Activated naive CD4-positive, alpha-beta T cell treated with anti-CD3 and anti-CD28 coated beads, Interleukin-2, amount 50 U/mL, for 24 hours (primary cell): ENCODE measurements around the gene PMF1.

ENCODE experiments used
- H3K27ac Mint-ChIP-seq: one replicate; pipeline ENCODE4 v1.8.0; 2021; ENCODE audit warnings: mild to moderate bottlenecking, mixed read lengths
- H3K27me3 Mint-ChIP-seq: one replicate; pipeline ENCODE4 v1.8.0; 2021; ENCODE audit warnings: mixed read lengths
- H3K36me3 Mint-ChIP-seq: one replicate; pipeline ENCODE4 v1.8.0; 2021; ENCODE audit warnings: mixed read lengths
- H3K4me1 Mint-ChIP-seq: one replicate; pipeline ENCODE4 v1.8.0; 2021; ENCODE audit warnings: mixed read lengths
- H3K4me3 Mint-ChIP-seq: one replicate; pipeline ENCODE4 v1.8.0; 2021; ENCODE audit warnings: mild to moderate bottlenecking, mixed read lengths
- H3K9me3 Mint-ChIP-seq: one replicate; pipeline ENCODE4 v1.8.0; 2021; ENCODE audit warnings: mixed read lengths

The PMF1 gene

GRCh38 chr1:156262461-156263287, 49.9 kb downstream of the PMF1 start:
- Mint-ChIP-seq H3K27me3 (no peaks in the 10 kb centered on the region), H3K4me1 (peaks cover 8% of the 10 kb centered on the region), H3K9me3 (no peaks in the 10 kb centered on the region), H3K27ac (no peak overlapping the region), H3K4me3 (no peak overlapping the region), H3K36me3 (peaks cover 37% of the 10 kb centered on the region)

- H3K9me3 Mint-ChIP-seq, result no peaks in the 10 kb centered on the region
- no peak overlapping the region for H3K4me3 Mint-ChIP-seq
- H3K27ac Mint-ChIP-seq, result peak overlapping the region; percentile 53
- H3K36me3 Mint-ChIP-seq, result peaks cover 37% of the 10 kb centered on the region
- peaks cover 8% of the 10 kb centered on the region for H3K4me1 Mint-ChIP-seq
- H3K27me3 Mint-ChIP-seq, result no peaks in the 10 kb centered on the region
Observed at GRCh38 chr1:156263288-156263655, 50.5 kb downstream of the PMF1 start.

GRCh38 chr1:156266051-156266450, 53.2 kb downstream of the PMF1 start:
- Mint-ChIP-seq H3K9me3 (no peaks in the 10 kb centered on the region), H3K4me1 (peaks cover 8% of the 10 kb centered on the region), H3K27ac (no peak overlapping the region), H3K4me3 (no peak overlapping the region), H3K36me3 (peaks cover 28% of the 10 kb centered on the region), H3K27me3 (no peaks in the 10 kb centered on the region)

GRCh38 chr1:156268336-156268735, 55.5 kb downstream of the PMF1 start:
- Mint-ChIP-seq H3K27ac (no peak overlapping the region), H3K36me3 (peaks cover 26% of the 10 kb centered on the region)

GRCh38 chr1:156270314-156270713, 57.5 kb downstream of the PMF1 start:
- Mint-ChIP-seq H3K4me1 (no peaks in the 10 kb centered on the region), H3K27ac (no peak overlapping the region), H3K36me3 (peaks cover 27% of the 10 kb centered on the region), H3K4me3 (no peak overlapping the region), H3K9me3 (no peaks in the 10 kb centered on the region), H3K27me3 (no peaks in the 10 kb centered on the region)

More at GRCh38 chr1:156268336-156268735, 55.5 kb downstream of the PMF1 start:
- no peak overlapping the region for H3K4me3 Mint-ChIP-seq
- H3K9me3 Mint-ChIP-seq, result no peaks in the 10 kb centered on the region
- H3K4me1 Mint-ChIP-seq, result no peaks in the 10 kb centered on the region
- H3K27me3 Mint-ChIP-seq, result no peaks in the 10 kb centered on the region

GRCh38 chr1:156276532-156276931, 63.7 kb downstream of the PMF1 start:
- Mint-ChIP-seq H3K27me3 (no peaks in the 10 kb centered on the region), H3K36me3 (peaks cover 22% of the 10 kb centered on the region), H3K9me3 (no peaks in the 10 kb centered on the region), H3K4me3 (no peak overlapping the region), H3K4me1 (peaks cover 18% of the 10 kb centered on the region), H3K27ac (no peak overlapping the region)

GRCh38 chr1:156276966-156277381, 64.2 kb downstream of the PMF1 start:
- Mint-ChIP-seq H3K9me3 (no peaks in the 10 kb centered on the region), H3K36me3 (peaks cover 23% of the 10 kb centered on the region), H3K4me3 (no peak overlapping the region), H3K27me3 (no peaks in the 10 kb centered on the region), H3K4me1 (peaks cover 20% of the 10 kb centered on the region), H3K27ac (no peak overlapping the region)

GRCh38 chr1:156279837-156280236, 67.0 kb downstream of the PMF1 start:
- Mint-ChIP-seq H3K4me1 (peaks cover 37% of the 10 kb centered on the region), H3K27me3 (no peaks in the 10 kb centered on the region), H3K4me3 (peak overlapping the region; percentile 97), H3K36me3 (peaks cover 11% of the 10 kb centered on the region), H3K27ac (no peak overlapping the region), H3K9me3 (no peaks in the 10 kb centered on the region)

GRCh38 chr1:156281281-156281680, 68.5 kb downstream of the PMF1 start:
- peaks cover 37% of the 10 kb centered on the region for H3K4me1 Mint-ChIP-seq
- peak overlapping the region; percentile 87 for H3K27ac Mint-ChIP-seq
- H3K9me3 Mint-ChIP-seq, result no peaks in the 10 kb centered on the region
- peaks cover 10% of the 10 kb centered on the region for H3K36me3 Mint-ChIP-seq
- no peaks in the 10 kb centered on the region for H3K27me3 Mint-ChIP-seq
- peak overlapping the region; percentile 97 for H3K4me3 Mint-ChIP-seq

GRCh38 chr1:156281693-156282478, 69.1 kb downstream of the PMF1 start:
- H3K4me1 Mint-ChIP-seq, result peaks cover 37% of the 10 kb centered on the region

GRCh38 chr1:156282479-156283222, 69.8 kb downstream of the PMF1 start, which contains the start of gene SMG5:
TSS of gene SMG5 (minus strand) at chr1:156282825. CDS start at chr1:156282680, 145 bp downstream.
- no peaks in the 10 kb centered on the region for H3K9me3 Mint-ChIP-seq
- H3K27me3 Mint-ChIP-seq, result no peaks in the 10 kb centered on the region
- H3K4me3 Mint-ChIP-seq, result peak within 1 kb of the TSS; percentile 97
- H3K4me1 Mint-ChIP-seq, result peaks cover 37% of the 10 kb centered on the region
- H3K27ac Mint-ChIP-seq, result peak within 1 kb of the TSS; percentile 93
- H3K36me3 Mint-ChIP-seq, result peaks cover 6% of the 10 kb centered on the region

More at GRCh38 chr1:156281693-156282478, 69.1 kb downstream of the PMF1 start:
- peak overlapping the region; percentile 97 for H3K4me3 Mint-ChIP-seq
- H3K36me3 Mint-ChIP-seq, result peaks cover 10% of the 10 kb centered on the region
- peak overlapping the region; percentile 90 for H3K27ac Mint-ChIP-seq
- no peaks in the 10 kb centered on the region for H3K27me3 Mint-ChIP-seq
- no peaks in the 10 kb centered on the region for H3K9me3 Mint-ChIP-seq

- Mint-ChIP-seq H3K9me3 (no peaks in the 10 kb centered on the region), H3K4me1 (peaks cover 37% of the 10 kb centered on the region), H3K36me3 (peaks cover 2% of the 10 kb centered on the region), H3K27me3 (no peaks in the 10 kb centered on the region), H3K4me3 (peak overlapping the region; percentile 97), H3K27ac (peak overlapping the region; percentile 93)
Observed at GRCh38 chr1:156283521-156283920, 70.7 kb downstream of the PMF1 start.

- H3K27me3 Mint-ChIP-seq, result no peaks in the 10 kb centered on the region
- H3K4me1 Mint-ChIP-seq, result peaks cover 37% of the 10 kb centered on the region
- peak within 1 kb of the TSS; percentile 93 for H3K27ac Mint-ChIP-seq
- peaks cover 2% of the 10 kb centered on the region for H3K36me3 Mint-ChIP-seq
- no peaks in the 10 kb centered on the region for H3K9me3 Mint-ChIP-seq
- peak within 1 kb of the TSS; percentile 97 for H3K4me3 Mint-ChIP-seq
Observed at GRCh38 chr1:156284112-156284511, 71.3 kb downstream of the PMF1 start, which contains the start of gene TMEM79. TSS of gene TMEM79 (plus strand) at chr1:156284325. CDS start at chr1:156285227, 902 bp downstream.

- peak overlapping the region; percentile 44 for H3K4me3 Mint-ChIP-seq
- H3K27me3 Mint-ChIP-seq, result no peaks in the 10 kb centered on the region
- peaks cover 2% of the 10 kb centered on the region for H3K36me3 Mint-ChIP-seq
- no peaks in the 10 kb centered on the region for H3K9me3 Mint-ChIP-seq
- H3K4me1 Mint-ChIP-seq, result peaks cover 36% of the 10 kb centered on the region
- no peak overlapping the region for H3K27ac Mint-ChIP-seq
Observed at GRCh38 chr1:156284757-156285156, 72.0 kb downstream of the PMF1 start.

- Mint-ChIP-seq H3K27ac (no peak overlapping the region), H3K4me3 (no peak overlapping the region), H3K36me3 (peaks cover 2% of the 10 kb centered on the region), H3K27me3 (no peaks in the 10 kb centered on the region), H3K9me3 (no peaks in the 10 kb centered on the region), H3K4me1 (peaks cover 29% of the 10 kb centered on the region)
Observed at GRCh38 chr1:156285437-156285836, 72.6 kb downstream of the PMF1 start.
